H1 (cell line): Measurements from ENCODE around the gene MPRIP. TPM values are rescaled to one million over a fixed set of nuclear protein-coding genes. Genes with fewer than 3 reads are reported as not detected.

Source experiments
- CTCF ChIA-PET: fragments of 300-600 bp; sonication (Branson Sonifier 250); formaldehyde crosslinking; loops from one replicate; lab custom pipeline; 2021; ENCODE audit not compliant: partially characterized antibody; lab: Charles Lee
- POLR2A ChIA-PET: fragments of 300-600 bp; sonication (Branson Sonifier 250); formaldehyde crosslinking; loops from one replicate; lab custom pipeline; 2021; ENCODE audit warnings: inconsistent platforms; ENCODE audit not compliant: partially characterized antibody; lab: Charles Lee
- DNase-seq, 2 experiments: peaks; one replicate each; pipeline versions ENCODE4 v3.0.0 to v3.0.0-alpha.2; 2010 to 2022; ENCODE audit warnings: low spot score in 2 of 2, low read depth in 1 of 2, mixed read lengths in 1 of 2
- FAIRE-seq: peaks from 2 replicates; lab custom pipeline; 2011; peaks lifted over from hg19 to GRCh38; lab: Jason Lieb, UNC
- H2AFZ ChIP-seq: 2 replicates; pipeline ENCODE4 v1.8.1; 2012; ENCODE audit warnings: low read length, inconsistent platforms
- H2AK5ac ChIP-seq: 2 replicates; pipeline ENCODE4 v1.6.1; 2013; ENCODE audit warnings: low read depth, low read length
- H2BK120ac ChIP-seq: replicated peaks from 2 replicates; pipeline ENCODE3; 2013; ENCODE audit warnings: low read depth, low read length, inconsistent platforms
- H2BK12ac ChIP-seq: 2 replicates; pipeline ENCODE4 v1.6.1; 2013; ENCODE audit warnings: low read depth, low read length
- H2BK15ac ChIP-seq: 2 replicates; pipeline ENCODE4 v1.6.1; 2013; ENCODE audit warnings: low read length
- H2BK20ac ChIP-seq: 2 replicates; pipeline ENCODE4 v1.6.1; 2013; ENCODE audit warnings: low read length
- H2BK5ac ChIP-seq: 2 replicates; pipeline ENCODE4 v1.6.1; 2013; ENCODE audit warnings: low read depth, low read length
- H3K14ac ChIP-seq: 2 replicates; pipeline ENCODE4 v1.6.1; 2013; ENCODE audit warnings: inconsistent platforms; ENCODE audit not compliant: insufficient read length
- H3K18ac ChIP-seq: 2 replicates; pipeline ENCODE4 v1.6.1; 2013; ENCODE audit warnings: low read length; ENCODE audit errors: extremely low read depth
- H3K23ac ChIP-seq: 2 replicates; pipeline ENCODE4 v1.6.1; 2013; ENCODE audit warnings: inconsistent platforms; ENCODE audit not compliant: insufficient read length
- H3K23me2 ChIP-seq: 2 replicates; pipeline ENCODE4 v1.6.1; 2013; ENCODE audit warnings: low read depth, low read length
- H3K27ac ChIP-seq: 2 replicates; pipeline ENCODE4 v1.6.1; 2011; ENCODE audit warnings: low read depth, low read length, inconsistent platforms
- H3K27me3 ChIP-seq, 4 experiments: replicated peaks in 1 of 4; 1 replicate in 1 of 4; 2 replicates in 3 of 4; pipeline versions ENCODE4 v1.6.1 to v1.8.1; 2011 to 2013; ENCODE audit warnings: low read length in 3 of 4, mild to moderate bottlenecking in 3 of 4, inconsistent platforms in 2 of 4, mixed read lengths in 2 of 4, moderate library complexity in 1 of 4; ENCODE audit not compliant: control insufficient read depth in 3 of 4, insufficient read depth in 3 of 4; ENCODE audit errors: extremely low read depth in 1 of 4
- H3K36me3 ChIP-seq, 4 experiments: 2 replicates each; pipeline versions ENCODE4 v1.6.1 to v1.8.1; 2011 to 2013; ENCODE audit warnings: mild to moderate bottlenecking in 4 of 4, low read length in 3 of 4, moderate library complexity in 2 of 4, control low read depth in 1 of 4, inconsistent platforms in 1 of 4; ENCODE audit not compliant: insufficient read depth in 4 of 4, control insufficient read depth in 2 of 4
- H3K4ac ChIP-seq: replicated peaks from 2 replicates; pipeline ENCODE3; 2013; ENCODE audit warnings: low read length, low read depth, mixed read lengths, inconsistent platforms; ENCODE audit not compliant: insufficient read length
- H3K4me1 ChIP-seq, 4 experiments: replicated peaks in 1 of 4; 1 replicate in 1 of 4; 2 replicates in 3 of 4; pipeline versions ENCODE4 v1.6.1 to v1.8.1; 2011 to 2013; ENCODE audit warnings: low read length in 3 of 4, inconsistent platforms in 2 of 4, mixed read lengths in 1 of 4; ENCODE audit not compliant: insufficient read depth in 4 of 4, control insufficient read depth in 3 of 4
- H3K4me2 ChIP-seq, 2 experiments: 2 replicates each; pipeline versions ENCODE4 v1.6.1 to v1.8.1; 2011 to 2013; ENCODE audit warnings: low read depth in 2 of 2, low read length in 2 of 2, control low read depth in 1 of 2, inconsistent platforms in 1 of 2, mild to moderate bottlenecking in 1 of 2; ENCODE audit not compliant: insufficient read depth in 1 of 2
- H3K4me3 ChIP-seq, 4 experiments: fragments of 200-600, 300-600 bp in 1 of 4; sonication (generic), shearing (Covaris generic), sonication (Bioruptor Twin) in 1 of 4; 2 replicates each; pipeline versions ENCODE4 v1.5.1 to v1.8.1; 2011 to 2016; ENCODE audit warnings: low read length in 4 of 4, low read depth in 3 of 4, control low read depth in 2 of 4, inconsistent platforms in 2 of 4, mild to moderate bottlenecking in 2 of 4, mixed read lengths in 1 of 4, moderate library complexity in 1 of 4; ENCODE audit not compliant: insufficient read depth in 2 of 4; ENCODE audit errors: extremely low read depth in 1 of 4
- H3K56ac ChIP-seq: replicated peaks from 2 replicates; pipeline ENCODE3; 2013; ENCODE audit warnings: low read depth, mild to moderate bottlenecking, mixed read lengths, low read length, inconsistent platforms; ENCODE audit not compliant: insufficient read length
- H3K79me1 ChIP-seq: 2 replicates; pipeline ENCODE4 v1.6.1; 2013; ENCODE audit warnings: low read depth, low read length, control low read depth
- H3K79me2 ChIP-seq, 2 experiments: 2 replicates each; pipeline versions ENCODE4 v1.6.1 to v1.8.1; 2012 to 2013; ENCODE audit warnings: low read length in 2 of 2, mild to moderate bottlenecking in 2 of 2, inconsistent platforms in 1 of 2; ENCODE audit not compliant: insufficient read depth in 2 of 2, control insufficient read depth in 1 of 2
- H3K9ac ChIP-seq, 4 experiments: replicated peaks in 1 of 4; 1 replicate in 1 of 4; 2 replicates in 3 of 4; pipeline versions ENCODE4 v1.6.1 to v1.8.1; 2011 to 2013; ENCODE audit warnings: low read depth in 3 of 4, low read length in 3 of 4, control low read depth in 2 of 4, mild to moderate bottlenecking in 2 of 4, moderate library complexity in 2 of 4, inconsistent platforms in 1 of 4; ENCODE audit errors: extremely low read depth in 1 of 4
- H3K9me3 ChIP-seq, 2 experiments: 2 replicates each; pipeline versions ENCODE4 v1.6.1 to v1.8.1; 2012 to 2013; ENCODE audit warnings: mild to moderate bottlenecking in 2 of 2, moderate library complexity in 2 of 2, control low read depth in 1 of 2, inconsistent platforms in 1 of 2, low read depth in 1 of 2, low read length in 1 of 2, mixed read lengths in 1 of 2; ENCODE audit not compliant: insufficient read depth in 2 of 2
- H4K20me1 ChIP-seq, 2 experiments: replicated peaks in 1 of 2; 2 replicates each; pipeline versions ENCODE3 to v1.8.1; 2011 to 2013; ENCODE audit warnings: inconsistent platforms in 2 of 2, low read length in 2 of 2, mild to moderate bottlenecking in 1 of 2; ENCODE audit not compliant: insufficient read depth in 2 of 2, control insufficient read depth in 1 of 2
- H4K5ac ChIP-seq: 2 replicates; pipeline ENCODE4 v1.6.1; 2013; ENCODE audit warnings: low read length, low read depth, mixed read lengths, inconsistent platforms; ENCODE audit not compliant: insufficient read length
- H4K8ac ChIP-seq: 2 replicates; pipeline ENCODE4 v1.8.0; 2013; ENCODE audit warnings: mild to moderate bottlenecking, moderate library complexity, low read length, inconsistent platforms; ENCODE audit not compliant: insufficient read depth; ENCODE audit errors: extremely low read depth
- H4K91ac ChIP-seq: replicated peaks from 2 replicates; pipeline ENCODE3; 2013; ENCODE audit warnings: low read length, mixed read lengths, inconsistent platforms; ENCODE audit not compliant: insufficient read length
- CHD1 ChIP-seq: IDR thresholded peaks from 2 replicates; pipeline ENCODE4 v1.6.1; 2012; ENCODE audit warnings: low read depth, low read length, improper control_type of control experiment
- CREB1 ChIP-seq: IDR thresholded peaks from 2 replicates; pipeline ENCODE4 v1.6.1; 2012; ENCODE audit warnings: inconsistent platforms
- EGR1 ChIP-seq: IDR thresholded peaks from 2 replicates; pipeline ENCODE4 v1.6.1; 2011; ENCODE audit warnings: low read depth, low read length, borderline replicate concordance
- GABPA ChIP-seq: IDR thresholded peaks from 2 replicates; pipeline ENCODE4 v1.6.1; 2011; ENCODE audit warnings: mild to moderate bottlenecking, low read length, moderate library complexity, borderline replicate concordance; ENCODE audit not compliant: insufficient read depth
- GTF2F1 ChIP-seq: IDR thresholded peaks from 2 replicates; pipeline ENCODE4 v1.6.1; 2012; ENCODE audit warnings: low read depth, low read length, improper control_type of control experiment, borderline replicate concordance
- HDAC6 ChIP-seq: IDR thresholded peaks from one replicate; pipeline ENCODE4 v1.7.1; 2012; ENCODE audit warnings: low read depth, mild to moderate bottlenecking, inconsistent platforms, low read length, moderate library complexity
- NRF1 ChIP-seq: IDR thresholded peaks from 2 replicates; pipeline ENCODE4 v1.6.1; 2011; ENCODE audit warnings: mild to moderate bottlenecking, low read depth, low read length, improper control_type of control experiment
- RXRA ChIP-seq: IDR thresholded peaks from 2 replicates; pipeline ENCODE4 v1.6.1; 2011; ENCODE audit warnings: low read depth, mild to moderate bottlenecking, low read length, moderate library complexity; ENCODE audit not compliant: insufficient read depth
- SP1 ChIP-seq: IDR thresholded peaks from 2 replicates; pipeline ENCODE4 v1.6.1; 2011; ENCODE audit warnings: low read depth, low read length
- WGBS, 2 experiments: shearing (Covaris generic) in 1 of 2; methylation state at CpG; one replicate each; pipeline versions ENCODE4 v1.1.6 to v1.1.7; 2013 to 2015; ENCODE audit warnings: low lambda C conversion rate in 2 of 2, mixed read lengths in 2 of 2, inconsistent platforms in 1 of 2, low coverage in 1 of 2, missing lambda C conversion rate in 1 of 2; ENCODE audit not compliant: insufficient replicate concordance in 2 of 2, insufficient coverage in 1 of 2, insufficient read length in 1 of 2; ENCODE audit errors: extremely low coverage in 1 of 2, missing lambda C conversion rate in 1 of 2; 5-methylcytosine and 5-hydroxymethylcytosine counted together
- polyA plus RNA-seq, 7 experiments: library from polyadenylated mRNA; depleted of rRNA in 3 of 7; stranded (reverse) in 5 of 7; unstranded in 2 of 7; fragments of >200 nt in 5 of 7; fragments of 200-250 nt in 2 of 7; gene quantifications; 1 replicate in 5 of 7; 2 replicates in 1 of 7; 4 replicates in 1 of 7; pipeline versions ENCODE4 v1.2.1 to v1.2.3, GENCODE V29; 2011 to 2013; ENCODE audit warnings: missing spikeins in 2 of 7, mixed read lengths in 2 of 7
- total RNA-seq: library from RNA; stranded (reverse); fragmentation: NEBNext Ultra II Directional; extraction: Animal tissue kit (Norgen Biotek cat#: 25700); gene quantifications from 2 replicates; pipeline ENCODE4 v1.2.1, GENCODE V29; 2021

Gene MPRIP
- total and polyA plus RNA-seq, 2 of the 8 experiments (the other 6 are each of a cell fraction or from before 2014, with no cell fraction given): 48.6 to 146 TPM

DNA sequence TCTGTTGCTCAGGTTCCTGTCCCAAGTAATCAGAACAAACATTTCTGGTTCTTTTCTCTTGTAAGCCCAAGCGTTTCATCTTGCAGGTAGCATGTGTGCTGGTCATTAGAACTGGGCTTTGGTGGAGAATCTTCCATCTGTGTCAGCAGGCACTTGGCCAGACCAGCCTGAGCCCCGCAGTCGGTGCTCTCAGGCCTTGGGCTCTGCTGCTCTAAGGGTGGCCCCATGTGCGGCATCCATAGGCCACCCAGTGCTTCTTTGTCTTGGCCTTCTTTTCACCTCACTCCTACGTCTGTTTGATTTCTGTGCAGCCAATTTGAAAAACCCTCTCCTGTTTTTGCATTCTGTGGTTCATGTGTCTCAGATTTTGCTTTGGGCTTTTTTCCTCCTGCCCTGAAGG lies 112.3 kb downstream of the MPRIP start:
- DNase-seq: no peak
- ChIA-PET POLR2A (no interaction called here), CTCF (interaction anchor here (1.0 to 6.8 kb wide), 3 partner anchors 9 to 18 kb away, joined by 4 to 67 read pairs (median 4); no protein-coding TSS in a partner anchor)
- Histone ChIP-seq H2BK15ac (no peak overlapping the region), H4K20me1 (peaks cover 0 to 3% of the 10 kb centered on the region in 2 experiments), H3K27me3 (no peaks in the 10 kb centered on the region), H2BK120ac (no peak overlapping the region), H4K8ac (no peak overlapping the region), H3K9me3 (no peaks in the 10 kb centered on the region), H4K5ac (no peak overlapping the region), H3K27ac (no peak overlapping the region), H2AFZ (no peak overlapping the region), H3K4me2 (no peak overlapping the region), H3K23ac (no peak overlapping the region), H3K56ac (no peak overlapping the region), H3K23me2 (no peaks in the 10 kb centered on the region), H2BK5ac (no peak overlapping the region)
- no peak for FAIRE-seq
- TF ChIP-seq NRF1 (no peak), CREB1 (no peak), HDAC6 (no peak), RXRA (no peak), EGR1 (no peak), GABPA (no peak), GTF2F1 (no peak), SP1 (no peak), CHD1 (no peak)
- TF ChIP-seq, all 59 proteins: peak for 0
- Histone ChIP-seq H3K14ac (no peak overlapping the region), H3K4me3 (no peak overlapping the region), H2BK20ac (no peak overlapping the region), H2BK12ac (no peak overlapping the region), H3K9ac (no peak overlapping the region), H3K4ac (no peak overlapping the region), H3K4me1 (no peaks in the 10 kb centered on the region), H4K91ac (no peak overlapping the region), H3K36me3 (peaks cover 5 to 30% (median 17%) of the 10 kb centered on the region in 4 experiments; a peak in 7 of 8 replicates), H3K18ac (no peak overlapping the region), H3K79me1 (no peaks in the 10 kb centered on the region), H2AK5ac (no peak overlapping the region), H3K79me2 (no peaks in the 10 kb centered on the region)
- WGBS, 2 experiments: 89% methylated on average over 5 of the region's 5 CpGs; no CpG with 5 or more reads in 1 of the 2 experiments
